Measurements from ENCODE around the gene RGS9. TPM values are rescaled to one million over a fixed set of nuclear protein-coding genes. Genes with fewer than 3 reads are reported as not detected.
"Not testable (repeated sequence)": the region's sequence is repeated elsewhere in the genome, so short reads cannot be mapped to it uniquely, and the experiment has no call there.

Gene RGS9
- 3.2 TPM in 2 replicates for total RNA-seq

GRCh38 chr17:65137021-65137939 lies at the start of gene RGS9:
Gene RGS9 (plus strand): TSS chr17:65137370. CDS start chr17:65137541, 171 bp downstream.
- Mint-ChIP-seq H3K4me1 (peaks cover 20% of the 10 kb centered on the region), H3K9me3 (no peaks in the 10 kb centered on the region), H3K36me3 (ENCODE audit: low read depth) (no peaks in the 10 kb centered on the region), H3K27ac (peak within 1 kb of the TSS; percentile 65), H3K4me3 (peak within 1 kb of the TSS; percentile 81), H3K27me3 (peaks cover 9% of the 10 kb centered on the region)
- intact Hi-C loops (cut with micrococcal nuclease) = loop anchor here (1.0 to 2.0 kb wide), 10 partner anchors 14 to 360 kb away; partner anchors contain the start of gene GNA13
- DNase-seq (peak; percentile 84), ATAC-seq (ENCODE audit: low read depth) (peak; percentile 91)
- CTCF ChIA-PET = interaction anchor here (0.6 to 2.4 kb wide), 13 partner anchors 10 to 218 kb away, joined by 3 to 10 read pairs (median 4); partner anchors contain the start of gene LRRC37A3
- no peak for TF ChIP-seq CTCF (IDR thresholded peaks at IDR 0.05)
- POLR2A ChIA-PET = interaction anchor here (0.5 to 1.6 kb wide), 8 partner anchors 14 to 268 kb away, joined by 3 to 12 read pairs (median 5); no protein-coding TSS in a partner anchor

- ChIA-PET CTCF (no interaction called here), POLR2A (interaction anchor here (0.6 kb wide), 2 partner anchors 34 to 1165 kb away, joined by 3 to 9 read pairs; no protein-coding TSS in a partner anchor)
- no peak overlapping the region for H3K27ac Mint-ChIP-seq
- H3K4me1 Mint-ChIP-seq = no peaks in the 10 kb centered on the region
- no peak overlapping the region for H3K4me3 Mint-ChIP-seq
- H3K9me3 Mint-ChIP-seq = no peaks in the 10 kb centered on the region
- intact Hi-C loops (cut with micrococcal nuclease) = no loop called here
- TF ChIP-seq CTCF (IDR thresholded peaks at IDR 0.05) = no peak
- ATAC-seq (ENCODE audit: low read depth) (no peak), DNase-seq (no peak)
- no peaks in the 10 kb centered on the region for H3K36me3 Mint-ChIP-seq (ENCODE audit: low read depth)
- H3K27me3 Mint-ChIP-seq = no peaks in the 10 kb centered on the region
Observed at GRCh38 chr17:65088621-65089360, 48.4 kb upstream of the RGS9 start.

GRCh38 chr17:65092262-65092661 lies 44.9 kb upstream of the RGS9 start:
- H3K9me3 Mint-ChIP-seq = no peaks in the 10 kb centered on the region
- DNase-seq (no peak), ATAC-seq (ENCODE audit: low read depth) (no peak)
- no peak overlapping the region for H3K27ac Mint-ChIP-seq
- H3K27me3 Mint-ChIP-seq = no peaks in the 10 kb centered on the region
- no peak overlapping the region for H3K4me3 Mint-ChIP-seq
- POLR2A ChIA-PET = no interaction called here
- no peaks in the 10 kb centered on the region for H3K36me3 Mint-ChIP-seq (ENCODE audit: low read depth)
- intact Hi-C loops (cut with micrococcal nuclease) = no loop called here
- TF ChIP-seq CTCF (IDR thresholded peaks at IDR 0.05) = no peak
- CTCF ChIA-PET = interaction anchor here (0.6 kb wide), 1 partner anchor 91 kb away, joined by 3 read pairs; no protein-coding TSS in a partner anchor
- H3K4me1 Mint-ChIP-seq = peaks cover 4% of the 10 kb centered on the region

- ATAC-seq (ENCODE audit: low read depth); H3K9me3 Mint-ChIP-seq; H3K27ac Mint-ChIP-seq; CTCF ChIA-PET; DNase-seq; H3K4me1 Mint-ChIP-seq; POLR2A ChIA-PET; H3K27me3 Mint-ChIP-seq; intact Hi-C loops (cut with micrococcal nuclease); H3K4me3 Mint-ChIP-seq; H3K36me3 Mint-ChIP-seq (ENCODE audit: low read depth): not testable (repeated sequence)
Observed at GRCh38 chr17:65092721-65093356, 44.3 kb upstream of the RGS9 start.

GRCh38 chr17:65093930-65094329 lies 43.2 kb upstream of the RGS9 start:
- POLR2A ChIA-PET = interaction anchor here (0.6 kb wide), 1 partner anchor 351 kb away, joined by 3 read pairs; no protein-coding TSS in a partner anchor
- no peaks in the 10 kb centered on the region for H3K9me3 Mint-ChIP-seq
- DNase-seq (no peak), ATAC-seq (ENCODE audit: low read depth) (no peak)
- no peak for TF ChIP-seq CTCF (IDR thresholded peaks at IDR 0.05)
- H3K4me1 Mint-ChIP-seq = peaks cover 4% of the 10 kb centered on the region
- no peaks in the 10 kb centered on the region for H3K27me3 Mint-ChIP-seq
- intact Hi-C loops (cut with micrococcal nuclease) = no loop called here
- H3K27ac Mint-ChIP-seq = no peak overlapping the region
- no peak overlapping the region for H3K4me3 Mint-ChIP-seq
- no peaks in the 10 kb centered on the region for H3K36me3 Mint-ChIP-seq (ENCODE audit: low read depth)
- CTCF ChIA-PET = interaction anchor here (1.0 kb wide), 1 partner anchor 167 kb away, joined by 3 read pairs; no protein-coding TSS in a partner anchor

Measured in activated B cell treated with CpG ODN at 0.5 μM for 24 hours (primary cell).